Hematopoietic multipotent progenitor cell treated with erythropoietin and hydrocortisone succinate and interleukin-3 and kit ligand, for 17 days (in vitro differentiated cells): Measurements from ENCODE around the gene CENPU.

ENCODE experiments used
- DNase-seq: peaks from one replicate; pipeline ENCODE4 v3.0.0-alpha.2; 2015; ENCODE audit warnings: low spot score

CENPU gene

GRCh38 chr4:184705692-184706091 is 28.2 kb downstream of the CENPU start:
- no peak for DNase-seq

GRCh38 chr4:184702114-184702513 is 31.8 kb downstream of the CENPU start:
- no peak for DNase-seq

GRCh38 chr4:184699941-184700340 is 34.0 kb downstream of the CENPU start:
- no peak for DNase-seq

GRCh38 chr4:184697956-184698355 is 35.9 kb downstream of the CENPU start:
- no peak for DNase-seq

- no peak for DNase-seq
Measured at GRCh38 chr4:184695178-184695896, 38.6 kb downstream of the CENPU start.

- no peak for DNase-seq
Measured at GRCh38 chr4:184694412-184694956, 39.4 kb downstream of the CENPU start.

- DNase-seq: no peak
Measured at GRCh38 chr4:184693056-184693455, 40.8 kb downstream of the CENPU start.

- no peak for DNase-seq
Measured at GRCh38 chr4:184689681-184690080, 44.2 kb downstream of the CENPU start.

GRCh38 chr4:184688447-184688846 is 45.4 kb downstream of the CENPU start:
- DNase-seq: no peak

- DNase-seq: no peak
Measured at GRCh38 chr4:184688005-184688404, 45.9 kb downstream of the CENPU start.

GRCh38 chr4:184684491-184685189 is 49.3 kb downstream of the CENPU start:
- peak; percentile 85 for DNase-seq

GRCh38 chr4:184681916-184682315 is 52.0 kb downstream of the CENPU start:
- DNase-seq: no peak

GRCh38 chr4:184680698-184681097 is 53.2 kb downstream of the CENPU start:
- no peak for DNase-seq

GRCh38 chr4:184675821-184676492 is 57.9 kb downstream of the CENPU start:
- no peak for DNase-seq

- no peak for DNase-seq
Measured at GRCh38 chr4:184675018-184675417, 58.9 kb downstream of the CENPU start.

- no peak for DNase-seq
Measured at GRCh38 chr4:184674011-184674410, 59.9 kb downstream of the CENPU start.

GRCh38 chr4:184672741-184673140 is 61.2 kb downstream of the CENPU start:
- no peak for DNase-seq

- no peak for DNase-seq
Measured at GRCh38 chr4:184671101-184671500, 62.8 kb downstream of the CENPU start.

GRCh38 chr4:184669251-184669650 is 64.6 kb downstream of the CENPU start:
- no peak for DNase-seq

- no peak for DNase-seq
Measured at GRCh38 chr4:184668511-184669114, 65.3 kb downstream of the CENPU start.

GRCh38 chr4:184668096-184668495 is 65.8 kb downstream of the CENPU start:
- no peak for DNase-seq

GRCh38 chr4:184666670-184667069 is 67.2 kb downstream of the CENPU start:
- DNase-seq: no peak
